Measurements from ENCODE around the gene CHRNA9. TPM values are rescaled to one million over a fixed set of nuclear protein-coding genes. Genes with fewer than 3 reads are reported as not detected.

CHRNA9 gene
- total RNA-seq, 1 experiment from 2014 or later: 1.2 TPM

GRCh38 chr4:40350627-40351227, 15.6 kb downstream of the CHRNA9 start:
- no peak for ATAC-seq
- POLR2A ChIA-PET: no interaction called here
- TF ChIP-seq ETV6 (CRISPR knock-in tag; IDR thresholded peaks at IDR 0.05) (no peak), HMGA2 (CRISPR knock-in tag; IDR thresholded peaks at IDR 0.05) (peak; percentile 90)
- no peak overlapping the region for H3K4me3 Mint-ChIP-seq
- DNase-seq (ENCODE audit: low spot score): no peak
- no peaks in the 10 kb centered on the region for H3K27me3 Mint-ChIP-seq (ENCODE audit: low read depth)
- peaks cover 10% of the 10 kb centered on the region; the same call in 1 of the 2 replicates for H3K9me3 Mint-ChIP-seq
- no peak overlapping the region for H3K27ac Mint-ChIP-seq
- H3K36me3 Mint-ChIP-seq: peaks cover 2% of the 10 kb centered on the region; the same call in 1 of the 2 replicates
- CTCF ChIA-PET: no interaction called here
- no peaks in the 10 kb centered on the region for H3K4me1 Mint-ChIP-seq

- TF ChIP-seq ATF3 (CRISPR knock-in tag; conservative IDR thresholded peaks at IDR 0.05): no peak
- TF ChIP-seq E2F5 (CRISPR knock-in tag; IDR thresholded peaks at IDR 0.05): no peak
- TF ChIP-seq HMGXB4 (CRISPR knock-in tag; IDR thresholded peaks at IDR 0.05): no peak
- no peak for TF ChIP-seq NFATC4 (CRISPR knock-in tag; IDR thresholded peaks at IDR 0.05)
- TF ChIP-seq ZNF532 (CRISPR knock-in tag; IDR thresholded peaks at IDR 0.05; ENCODE audit: borderline replicate concordance): no peak
- no peak for TF ChIP-seq JUN (CRISPR knock-in tag; IDR thresholded peaks at IDR 0.05)
- no peak for TF ChIP-seq MLX (CRISPR knock-in tag; IDR thresholded peaks at IDR 0.05)
- TF ChIP-seq NR2C2 (CRISPR knock-in tag; IDR thresholded peaks at IDR 0.05): no peak
- no peak for TF ChIP-seq CTCF (IDR thresholded peaks at IDR 0.05)
- no peak for TF ChIP-seq CDX4 (CRISPR knock-in tag; IDR thresholded peaks at IDR 0.05; ENCODE audit: borderline replicate concordance)
- no peak for TF ChIP-seq E2F4 (CRISPR knock-in tag; IDR thresholded peaks at IDR 0.05; ENCODE audit: borderline replicate concordance, low read depth)
- no peak for TF ChIP-seq FOXK1 (CRISPR knock-in tag; IDR thresholded peaks at IDR 0.05)
- TF ChIP-seq ERG (CRISPR knock-in tag; IDR thresholded peaks at IDR 0.05): no peak
- TF ChIP-seq TP53 (CRISPR knock-in tag; IDR thresholded peaks at IDR 0.05): no peak
- TF ChIP-seq RELA (CRISPR knock-in tag; IDR thresholded peaks at IDR 0.05; ENCODE audit: borderline replicate concordance): no peak
- no peak for TF ChIP-seq PREB (CRISPR knock-in tag; IDR thresholded peaks at IDR 0.05; ENCODE audit: borderline replicate concordance)
- no peak for TF ChIP-seq ZNF423 (CRISPR knock-in tag; IDR thresholded peaks at IDR 0.05)
- TF ChIP-seq MAX (CRISPR knock-in tag; IDR thresholded peaks at IDR 0.05): no peak
- Mint-ChIP-seq H3K27ac (no peak overlapping the region), H3K27me3 (ENCODE audit: low read depth) (no peaks in the 10 kb centered on the region), H3K4me3 (no peak overlapping the region), H3K36me3 (no peaks in the 10 kb centered on the region), H3K4me1 (no peaks in the 10 kb centered on the region), H3K9me3 (no peaks in the 10 kb centered on the region)
- DNase-seq (ENCODE audit: low spot score): no peak
- no peak for ATAC-seq
- CTCF ChIA-PET: no interaction called here
- POLR2A ChIA-PET: no interaction called here
Measured at GRCh38 chr4:40354158-40354557, 19.0 kb downstream of the CHRNA9 start.

Measured in WTC11 (cell line).